Measurements from ENCODE around the gene RHOA.
"Not testable (repeated sequence)": the region's sequence is repeated elsewhere in the genome, so short reads cannot be mapped to it uniquely, and the experiment has no call there.

RHOA gene

GRCh38 chr3:49352281-49352680 lies 59.5 kb downstream of the RHOA start:
- no peak overlapping the region for H3K4me3 ChIP-seq (ENCODE audit: severe bottlenecking)
- peak overlapping the region; percentile 87 for H3K27ac ChIP-seq (ENCODE audit: poor library complexity, severe bottlenecking)
- ATAC-seq (ENCODE audit: low read depth): no peak
- no peaks in the 10 kb centered on the region for H3K27me3 ChIP-seq (ENCODE audit: insufficient read depth, poor library complexity, severe bottlenecking)
- peaks cover 25% of the 10 kb centered on the region for H3K36me3 ChIP-seq (ENCODE audit: low read depth)
- TF ChIP-seq CTCF (IDR thresholded peaks at IDR 0.05; ENCODE audit: poor library complexity, severe bottlenecking): no peak
- DNase-seq (ENCODE audit: low spot score): no peak
- no peaks in the 10 kb centered on the region for H3K9me3 ChIP-seq (ENCODE audit: severe bottlenecking)
- peaks cover 28% of the 10 kb centered on the region for H3K4me1 ChIP-seq (ENCODE audit: insufficient read depth, poor library complexity, severe bottlenecking)

GRCh38 chr3:49351521-49352011 lies 60.2 kb downstream of the RHOA start:
- TF ChIP-seq CTCF (IDR thresholded peaks at IDR 0.05; ENCODE audit: poor library complexity, severe bottlenecking): no peak
- Histone ChIP-seq H3K4me1 (ENCODE audit: insufficient read depth, poor library complexity, severe bottlenecking) (peaks cover 35% of the 10 kb centered on the region), H3K27me3 (ENCODE audit: insufficient read depth, poor library complexity, severe bottlenecking) (no peaks in the 10 kb centered on the region), H3K4me3 (ENCODE audit: severe bottlenecking) (no peak overlapping the region), H3K9me3 (ENCODE audit: severe bottlenecking) (no peaks in the 10 kb centered on the region), H3K36me3 (ENCODE audit: low read depth) (peaks cover 18% of the 10 kb centered on the region), H3K27ac (ENCODE audit: poor library complexity, severe bottlenecking) (peak overlapping the region; percentile 87)
- peak; percentile 82 for ATAC-seq (ENCODE audit: low read depth)
- no peak for DNase-seq (ENCODE audit: low spot score)

DNA sequence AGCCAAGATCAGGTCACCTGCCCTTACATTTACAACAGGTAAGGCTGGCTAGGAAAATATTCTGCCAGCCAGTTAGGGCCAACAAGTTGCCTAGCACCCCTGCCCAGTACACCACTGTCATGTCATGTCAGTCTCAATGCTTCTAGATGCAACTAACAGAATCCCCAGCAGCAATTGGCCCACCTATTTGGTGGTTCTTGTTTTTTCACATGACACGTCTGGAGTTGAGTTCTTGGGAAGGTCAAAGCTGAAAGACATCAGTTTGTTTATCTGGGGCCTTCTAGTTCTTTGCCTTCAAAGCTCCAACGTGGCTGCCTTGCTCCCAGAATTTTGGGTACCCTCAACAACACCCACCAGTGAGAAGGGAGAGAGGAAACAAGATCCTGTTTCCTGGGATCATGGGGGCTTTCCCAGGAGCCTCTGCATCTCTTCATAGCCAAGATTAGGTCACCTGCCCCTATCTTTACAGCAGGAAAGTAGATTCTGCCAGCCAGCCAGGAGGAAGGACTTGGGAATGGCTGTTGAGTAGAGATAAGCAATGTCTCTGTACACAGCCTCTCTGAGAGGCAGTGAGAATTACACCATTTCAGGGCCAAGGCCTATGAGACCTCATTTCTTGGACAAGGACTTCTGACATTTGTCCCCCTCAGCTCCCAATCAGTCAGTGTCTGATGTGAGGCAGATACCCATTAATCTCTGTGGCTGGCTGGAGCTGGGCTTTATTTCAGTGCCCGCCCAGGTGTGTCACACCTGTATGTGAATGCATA lies 62.2 kb downstream of the RHOA start:
- no peaks in the 10 kb centered on the region for H3K36me3 ChIP-seq (ENCODE audit: low read depth)
- ATAC-seq (ENCODE audit: low read depth): no peak
- TF ChIP-seq CTCF (IDR thresholded peaks at IDR 0.05; ENCODE audit: poor library complexity, severe bottlenecking): no peak
- no peaks in the 10 kb centered on the region for H3K27me3 ChIP-seq (ENCODE audit: insufficient read depth, poor library complexity, severe bottlenecking)
- DNase-seq (ENCODE audit: low spot score): no peak
- H3K4me3 ChIP-seq (ENCODE audit: severe bottlenecking): no peak overlapping the region
- H3K9me3 ChIP-seq (ENCODE audit: severe bottlenecking): no peaks in the 10 kb centered on the region
- no peak overlapping the region for H3K27ac ChIP-seq (ENCODE audit: poor library complexity, severe bottlenecking)
- peaks cover 43% of the 10 kb centered on the region for H3K4me1 ChIP-seq (ENCODE audit: insufficient read depth, poor library complexity, severe bottlenecking)

DNA sequence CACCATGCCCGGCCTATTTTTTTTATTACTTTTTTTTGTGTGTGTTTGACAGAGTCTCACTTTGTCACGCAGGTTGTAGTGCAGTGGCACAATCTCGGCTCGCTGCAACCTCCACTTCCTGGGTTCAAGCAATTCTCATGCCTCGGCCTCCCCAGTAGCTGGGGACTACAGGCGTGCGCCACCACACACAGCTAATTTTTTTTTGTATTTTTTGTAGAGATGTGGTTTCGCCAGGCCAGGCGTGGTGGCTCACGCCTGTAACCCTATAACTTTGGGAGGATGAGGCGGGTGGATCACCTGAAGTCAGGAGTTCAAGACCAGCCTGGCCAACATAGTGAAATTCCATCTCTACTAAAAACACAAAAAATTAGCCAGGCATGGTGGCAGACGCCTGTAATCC lies 63.4 kb downstream of the RHOA start:
- not testable (repeated sequence) for H3K9me3 ChIP-seq (ENCODE audit: severe bottlenecking); H3K36me3 ChIP-seq (ENCODE audit: low read depth); DNase-seq (ENCODE audit: low spot score); ATAC-seq (ENCODE audit: low read depth); H3K27me3 ChIP-seq (ENCODE audit: insufficient read depth, poor library complexity, severe bottlenecking); H3K4me3 ChIP-seq (ENCODE audit: severe bottlenecking)
- H3K4me1 ChIP-seq (ENCODE audit: insufficient read depth, poor library complexity, severe bottlenecking): peaks cover 43% of the 10 kb centered on the region
- H3K27ac ChIP-seq (ENCODE audit: poor library complexity, severe bottlenecking): peak overlapping the region; percentile 91

- Histone ChIP-seq H3K9me3 (ENCODE audit: severe bottlenecking) (no peaks in the 10 kb centered on the region), H3K36me3 (ENCODE audit: low read depth) (no peaks in the 10 kb centered on the region), H3K4me1 (ENCODE audit: insufficient read depth, poor library complexity, severe bottlenecking) (peaks cover 36% of the 10 kb centered on the region), H3K4me3 (ENCODE audit: severe bottlenecking) (no peak overlapping the region), H3K27me3 (ENCODE audit: insufficient read depth, poor library complexity, severe bottlenecking) (no peaks in the 10 kb centered on the region), H3K27ac (ENCODE audit: poor library complexity, severe bottlenecking) (peak overlapping the region; percentile 91)
- DNase-seq (ENCODE audit: low spot score): peak; percentile 67
- TF ChIP-seq CTCF (IDR thresholded peaks at IDR 0.05; ENCODE audit: poor library complexity, severe bottlenecking): no peak
- ATAC-seq (ENCODE audit: low read depth): peak; percentile 74
Observed at GRCh38 chr3:49346797-49347251, 65.0 kb downstream of the RHOA start.
